Natural killer cell treated with Interleukin-12 subunit alpha and Interleukin-12 subunit beta and Interleukin-15 and Interleukin-18, amount 100 ng/mL, for 72 hours (primary cell): ENCODE data around the gene KRT20. TPM values are rescaled to one million over a fixed set of nuclear protein-coding genes. Genes with fewer than 3 reads are reported as not detected.

Source experiments
- ATAC-seq, 2 donors: fragments of 150-1000 bp; cut with Tn5 transposase in 1 of 2; sonication (Bioruptor Pico), chemical (Tn5 transposase) in 1 of 2; 2 replicates each; pipeline ENCODE4 v1.10.0; 2021
- DNase-seq: peaks from one replicate; pipeline ENCODE4 v3.0.0; 2022; ENCODE audit warnings: low spot score
- H3K27ac Mint-ChIP-seq, 2 donors: 1 replicate in 1 of 2; 2 replicates in 1 of 2; pipeline ENCODE4 v1.8.0; 2022; ENCODE audit warnings: mixed read lengths in 2 of 2, mild to moderate bottlenecking in 1 of 2, moderate library complexity in 1 of 2
- H3K27me3 Mint-ChIP-seq, 2 donors: 1 replicate in 1 of 2; 2 replicates in 1 of 2; pipeline ENCODE4 v1.8.0; 2022; ENCODE audit warnings: mixed read lengths in 2 of 2
- H3K36me3 Mint-ChIP-seq: one replicate; pipeline ENCODE4 v1.8.0; 2022; ENCODE audit warnings: mixed read lengths
- H3K4me1 Mint-ChIP-seq, 2 donors: 1 replicate in 1 of 2; 2 replicates in 1 of 2; pipeline ENCODE4 v1.8.0; 2022; ENCODE audit warnings: low read depth in 2 of 2, mixed read lengths in 2 of 2, mild to moderate bottlenecking in 1 of 2
- H3K4me3 Mint-ChIP-seq: one replicate; pipeline ENCODE4 v1.8.0; 2022; ENCODE audit warnings: mixed read lengths
- H3K9me3 Mint-ChIP-seq: 2 replicates; pipeline ENCODE4 v1.8.0; 2022; ENCODE audit warnings: mixed read lengths
- total RNA-seq, 2 donors: library from RNA; stranded (reverse); gene quantifications; one replicate each; pipeline ENCODE4 v1.2.3, GENCODE V29; 2022

Gene KRT20
- total RNA-seq, 2 donors from 2014 or later = not detected

DNA sequence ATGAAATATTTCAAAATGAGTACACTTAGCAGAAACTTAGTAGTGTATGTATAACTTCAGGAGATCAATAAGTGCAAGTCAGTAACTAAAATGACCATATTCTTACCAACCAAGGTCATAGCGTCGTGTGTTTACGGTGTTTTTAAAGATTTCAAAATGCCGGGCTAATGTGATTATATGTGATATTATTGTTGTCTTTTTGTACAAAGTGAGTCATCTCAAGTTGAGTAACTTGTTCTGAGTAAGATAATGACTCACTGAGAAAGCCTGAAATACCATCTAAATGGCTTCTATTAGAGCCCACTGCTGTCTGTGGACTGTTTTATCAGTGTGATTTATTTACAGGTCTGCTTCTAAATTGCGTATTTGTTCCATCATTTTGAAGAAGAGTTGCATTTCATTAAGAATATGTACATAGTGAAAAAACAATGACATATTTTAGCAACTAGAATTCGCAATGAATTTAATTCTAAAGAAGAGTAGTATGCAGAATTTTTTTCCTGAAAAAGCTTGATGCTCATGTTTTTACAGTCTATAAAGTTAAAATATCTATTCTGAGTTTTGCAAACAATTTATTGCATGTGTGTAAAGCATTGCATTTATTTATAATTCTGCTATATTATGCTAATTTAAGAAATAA lies 30.7 kb downstream of the KRT20 start:
- H3K4me3 Mint-ChIP-seq = no peak overlapping the region
- no peak for ATAC-seq
- peaks cover 31 to 44% of the 10 kb centered on the region in 2 donors for H3K27me3 Mint-ChIP-seq
- no peaks in the 10 kb centered on the region for H3K9me3 Mint-ChIP-seq
- H3K4me1 Mint-ChIP-seq = no peaks in the 10 kb centered on the region
- no peak overlapping the region for H3K27ac Mint-ChIP-seq
- H3K36me3 Mint-ChIP-seq = no peaks in the 10 kb centered on the region
- DNase-seq = no peak

DNA sequence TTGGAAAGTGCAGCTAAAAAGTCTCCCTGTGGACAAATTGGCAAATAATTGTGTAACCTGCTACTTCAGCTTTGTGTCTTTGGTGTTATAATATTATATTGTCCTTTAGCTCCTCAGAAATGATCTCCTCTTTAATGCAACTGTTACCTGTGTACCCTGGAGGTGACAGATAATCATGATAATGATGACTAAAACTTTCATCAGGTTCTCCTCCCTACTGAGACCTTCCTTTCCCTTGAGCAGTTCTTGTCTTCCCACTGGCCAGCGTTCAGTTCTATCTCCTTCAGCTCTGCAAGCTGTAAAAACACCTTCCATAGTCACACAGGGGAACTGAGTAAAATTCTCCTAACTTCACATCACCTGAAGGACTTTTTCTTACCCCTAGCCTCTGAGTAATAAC lies 32.7 kb downstream of the KRT20 start:
- no peak for ATAC-seq
- Mint-ChIP-seq H3K4me1 (no peaks in the 10 kb centered on the region), H3K27me3 (peaks cover 30 to 46% of the 10 kb centered on the region in 2 donors), H3K27ac (no peak overlapping the region), H3K9me3 (no peaks in the 10 kb centered on the region), H3K36me3 (no peaks in the 10 kb centered on the region), H3K4me3 (no peak overlapping the region)
- DNase-seq = no peak

DNA sequence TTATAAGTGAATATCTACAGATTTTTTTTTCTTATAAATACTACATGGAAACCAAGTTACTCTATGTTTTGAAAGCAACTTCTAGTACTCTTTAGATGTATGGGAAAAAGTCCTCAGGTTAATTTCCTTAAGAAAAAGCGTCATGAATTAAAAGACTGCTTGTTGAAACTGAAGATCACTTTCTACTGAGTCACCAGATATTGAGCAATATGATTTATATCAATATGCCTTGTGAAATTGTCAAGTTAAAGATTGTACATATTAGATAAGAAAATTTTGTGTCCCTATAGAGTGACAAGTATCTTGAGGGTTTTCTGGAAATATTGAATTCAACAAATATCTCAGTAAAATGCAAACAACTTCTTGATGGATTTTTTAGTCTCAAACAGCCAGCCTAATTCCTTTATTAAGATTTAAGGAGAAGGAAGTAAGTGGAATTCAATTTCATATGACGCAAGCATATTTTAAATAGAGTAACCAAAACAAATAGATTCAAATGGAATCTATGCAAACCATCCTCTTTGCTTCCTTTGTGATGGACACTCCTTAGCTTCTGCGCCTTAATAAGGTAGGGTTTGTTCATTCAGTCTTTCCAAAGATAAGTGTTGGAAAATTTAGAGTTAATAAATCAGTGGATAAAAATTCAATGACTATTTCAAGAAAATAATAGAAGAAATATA lies 34.6 kb downstream of the KRT20 start:
- ATAC-seq (no peak), DNase-seq (no peak)
- Mint-ChIP-seq H3K4me3 (no peak overlapping the region), H3K9me3 (no peaks in the 10 kb centered on the region), H3K36me3 (no peaks in the 10 kb centered on the region), H3K27me3 (peaks cover 38 to 54% of the 10 kb centered on the region in 2 donors), H3K4me1 (no peaks in the 10 kb centered on the region), H3K27ac (no peak overlapping the region)

- H3K36me3 Mint-ChIP-seq = no peaks in the 10 kb centered on the region
- H3K27me3 Mint-ChIP-seq = peaks cover 44 to 61% of the 10 kb centered on the region in 2 donors
- no peak for ATAC-seq
- H3K4me1 Mint-ChIP-seq = no peaks in the 10 kb centered on the region
- H3K4me3 Mint-ChIP-seq = no peak overlapping the region
- no peaks in the 10 kb centered on the region for H3K9me3 Mint-ChIP-seq
- H3K27ac Mint-ChIP-seq = no peak overlapping the region
- DNase-seq = no peak
Observed at GRCh38 chr17:40849723-40850122, 35.3 kb downstream of the KRT20 start.

DNA sequence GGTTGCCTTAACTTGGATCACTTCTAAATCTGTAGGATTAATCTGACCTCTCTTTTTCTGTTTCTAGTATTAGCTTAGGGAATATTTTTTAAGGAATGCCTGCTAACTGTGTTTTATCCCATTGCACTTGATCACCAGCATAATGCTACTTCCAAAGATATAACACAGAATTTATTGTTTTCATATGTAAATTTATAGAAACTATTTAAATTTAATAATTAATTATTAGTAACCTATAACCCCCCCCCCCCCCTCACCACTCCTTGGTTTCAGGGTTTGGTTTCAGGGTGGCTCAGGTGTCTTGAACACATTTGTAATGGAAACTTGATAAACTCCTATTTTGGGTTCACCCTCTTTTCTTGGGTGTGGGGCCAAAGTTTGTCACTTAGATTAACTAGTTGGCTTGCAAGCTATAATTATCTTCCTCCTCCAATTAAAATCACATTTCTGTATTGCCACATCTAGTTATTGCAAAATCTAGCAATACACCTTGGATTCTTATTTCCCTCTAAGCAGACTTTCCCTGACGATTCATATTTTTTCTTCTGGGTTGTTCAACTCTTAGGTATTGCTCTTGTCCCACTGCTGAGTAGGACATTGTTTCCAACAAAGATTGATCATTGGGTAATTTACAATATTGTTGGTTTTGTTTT lies 36.3 kb downstream of the KRT20 start:
- Mint-ChIP-seq H3K9me3 (no peaks in the 10 kb centered on the region), H3K36me3 (no peaks in the 10 kb centered on the region), H3K4me1 (no peaks in the 10 kb centered on the region), H3K4me3 (no peak overlapping the region), H3K27me3 (peaks cover 46 to 62% of the 10 kb centered on the region in 2 donors), H3K27ac (no peak overlapping the region)
- ATAC-seq (no peak), DNase-seq (no peak)

- DNase-seq (no peak), ATAC-seq (no peak)
- Mint-ChIP-seq H3K9me3 (no peaks in the 10 kb centered on the region), H3K4me1 (no peaks in the 10 kb centered on the region), H3K27me3 (peaks cover 45 to 49% of the 10 kb centered on the region in 2 donors), H3K4me3 (no peak overlapping the region), H3K36me3 (no peaks in the 10 kb centered on the region), H3K27ac (no peak overlapping the region)
Observed at GRCh38 chr17:40846515-40847144, 38.4 kb downstream of the KRT20 start.

- H3K4me3 Mint-ChIP-seq = no peak overlapping the region
- no peaks in the 10 kb centered on the region for H3K36me3 Mint-ChIP-seq
- no peaks in the 10 kb centered on the region for H3K4me1 Mint-ChIP-seq
- DNase-seq (no peak), ATAC-seq (no peak)
- H3K9me3 Mint-ChIP-seq = no peaks in the 10 kb centered on the region
- peaks cover 36 to 51% of the 10 kb centered on the region in 2 donors for H3K27me3 Mint-ChIP-seq
- H3K27ac Mint-ChIP-seq = no peak overlapping the region
Observed at GRCh38 chr17:40844671-40845107, 40.4 kb downstream of the KRT20 start.

DNA sequence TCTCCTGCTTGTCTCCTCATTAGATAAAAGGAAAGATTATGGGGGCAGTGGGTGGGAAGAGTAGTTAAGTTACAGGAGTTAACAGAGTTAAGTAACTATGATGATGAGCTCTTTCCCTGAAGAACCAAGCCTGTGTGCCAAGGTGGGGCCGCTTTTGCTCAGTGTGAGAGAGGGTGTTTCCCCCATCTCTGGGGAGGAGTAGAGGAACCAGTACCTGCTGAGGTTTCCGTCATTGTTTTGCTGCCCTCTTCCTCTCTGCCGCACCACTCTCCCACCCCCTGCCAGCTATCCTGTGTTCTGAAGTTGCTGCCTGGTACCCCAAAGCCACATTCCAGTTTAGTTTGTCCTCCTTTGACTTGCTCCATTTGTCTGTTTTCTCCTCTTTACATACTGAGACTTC lies 41.8 kb downstream of the KRT20 start:
- Mint-ChIP-seq H3K36me3 (no peaks in the 10 kb centered on the region), H3K27me3 (peaks cover 42 to 48% of the 10 kb centered on the region in 2 donors), H3K4me3 (no peak overlapping the region), H3K4me1 (no peaks in the 10 kb centered on the region), H3K27ac (no peak overlapping the region), H3K9me3 (no peaks in the 10 kb centered on the region)
- no peak for ATAC-seq
- DNase-seq = no peak

DNA sequence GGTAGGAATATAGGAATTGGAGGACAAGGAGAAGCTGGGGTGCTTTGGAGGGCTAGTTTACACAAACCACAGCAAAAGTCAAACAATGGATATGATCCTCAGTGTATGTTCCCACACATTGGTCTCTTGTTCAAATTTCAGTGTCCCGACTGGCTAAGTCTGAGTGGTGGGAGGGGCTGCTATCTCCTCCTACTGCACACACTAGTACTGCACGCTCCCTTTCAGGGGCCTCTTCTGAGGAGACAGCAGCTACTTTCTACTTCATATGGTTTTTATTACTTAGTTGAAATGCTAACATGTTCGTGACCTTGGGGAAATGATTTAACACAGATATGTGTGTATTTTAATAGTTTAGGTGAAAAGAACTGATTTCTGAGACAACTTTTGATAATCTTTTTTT lies 43.8 kb downstream of the KRT20 start:
- no peak for ATAC-seq
- Mint-ChIP-seq H3K4me1 (no peaks in the 10 kb centered on the region), H3K27ac (no peak overlapping the region), H3K27me3 (peaks cover 39 to 43% of the 10 kb centered on the region in 2 donors), H3K9me3 (no peaks in the 10 kb centered on the region), H3K36me3 (no peaks in the 10 kb centered on the region), H3K4me3 (no peak overlapping the region)
- DNase-seq = no peak

DNA sequence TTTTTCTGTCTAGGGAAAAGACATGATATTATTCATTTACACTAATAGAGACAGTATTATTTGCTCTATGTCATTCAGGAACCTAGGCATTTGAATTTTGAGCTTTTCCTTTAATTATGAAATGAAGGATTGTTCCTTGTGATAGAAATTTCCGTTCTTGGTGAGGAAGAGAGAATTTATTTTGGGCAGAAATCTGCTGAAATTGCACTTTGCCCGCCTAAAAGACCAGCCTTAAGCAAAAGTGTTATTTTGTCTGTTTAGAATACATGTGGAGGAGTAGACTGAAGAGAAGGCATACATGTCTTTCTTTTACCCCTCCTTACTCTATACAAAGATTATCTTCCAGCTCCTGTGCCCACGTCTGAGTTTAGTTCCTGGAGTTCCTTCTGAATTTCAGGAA lies 45.8 kb downstream of the KRT20 start:
- Mint-ChIP-seq H3K36me3 (peaks cover 4% of the 10 kb centered on the region), H3K27ac (no peak overlapping the region), H3K4me3 (no peak overlapping the region), H3K4me1 (no peaks in the 10 kb centered on the region), H3K9me3 (no peaks in the 10 kb centered on the region), H3K27me3 (peaks cover 19 to 25% of the 10 kb centered on the region in 2 donors)
- ATAC-seq (no peak), DNase-seq (no peak)

DNA sequence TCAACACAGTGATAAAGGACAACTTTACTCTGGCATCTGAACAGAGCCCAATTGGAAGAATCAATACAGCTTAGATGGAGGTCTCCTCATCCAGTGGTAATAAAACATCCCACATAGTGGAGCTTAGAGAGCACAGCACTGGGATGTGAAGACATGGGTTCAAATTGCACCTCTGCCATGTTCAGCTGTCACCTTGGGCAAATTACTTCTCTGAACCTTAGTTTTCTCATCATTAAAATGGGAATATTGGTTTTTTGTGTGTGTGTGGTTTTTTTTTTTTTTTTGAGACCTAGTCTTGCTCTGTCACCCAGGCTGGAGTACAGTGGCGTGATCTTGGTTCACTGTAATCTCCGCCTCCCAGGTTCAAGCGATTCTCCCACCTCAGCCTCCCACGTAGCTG lies 49.0 kb downstream of the KRT20 start:
- H3K36me3 Mint-ChIP-seq = peaks cover 4% of the 10 kb centered on the region
- no peaks in the 10 kb centered on the region for H3K4me1 Mint-ChIP-seq
- H3K9me3 Mint-ChIP-seq = no peaks in the 10 kb centered on the region
- ATAC-seq (no peak), DNase-seq (no peak)
- peaks cover 7 to 16% of the 10 kb centered on the region in 2 donors for H3K27me3 Mint-ChIP-seq
- no peak overlapping the region for H3K27ac Mint-ChIP-seq
- no peak overlapping the region for H3K4me3 Mint-ChIP-seq

DNA sequence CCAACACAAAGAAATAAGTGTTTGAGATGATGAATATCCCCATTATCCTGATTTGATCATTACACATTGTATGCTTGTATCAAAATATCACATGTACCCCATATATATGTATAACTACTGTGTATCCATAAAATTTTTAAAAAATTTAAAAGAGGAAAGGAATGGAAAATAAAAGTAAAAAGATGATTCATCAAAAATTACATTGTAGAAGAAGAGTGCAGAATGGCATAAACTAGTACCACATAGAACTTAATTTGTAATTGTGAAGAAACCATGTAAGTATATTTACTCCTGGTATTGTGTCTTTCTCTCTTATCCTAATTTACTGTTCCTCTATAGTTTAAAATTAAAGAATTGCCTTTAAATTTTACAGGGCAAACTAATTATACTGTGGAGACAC lies 51.2 kb downstream of the KRT20 start:
- H3K27ac Mint-ChIP-seq = no peak overlapping the region
- H3K4me1 Mint-ChIP-seq = no peaks in the 10 kb centered on the region
- ATAC-seq = no peak
- peaks cover 4% of the 10 kb centered on the region for H3K36me3 Mint-ChIP-seq
- DNase-seq = no peak
- no peak overlapping the region for H3K4me3 Mint-ChIP-seq
- peaks cover 4 to 6% of the 10 kb centered on the region in 2 donors for H3K27me3 Mint-ChIP-seq
- no peaks in the 10 kb centered on the region for H3K9me3 Mint-ChIP-seq

DNA sequence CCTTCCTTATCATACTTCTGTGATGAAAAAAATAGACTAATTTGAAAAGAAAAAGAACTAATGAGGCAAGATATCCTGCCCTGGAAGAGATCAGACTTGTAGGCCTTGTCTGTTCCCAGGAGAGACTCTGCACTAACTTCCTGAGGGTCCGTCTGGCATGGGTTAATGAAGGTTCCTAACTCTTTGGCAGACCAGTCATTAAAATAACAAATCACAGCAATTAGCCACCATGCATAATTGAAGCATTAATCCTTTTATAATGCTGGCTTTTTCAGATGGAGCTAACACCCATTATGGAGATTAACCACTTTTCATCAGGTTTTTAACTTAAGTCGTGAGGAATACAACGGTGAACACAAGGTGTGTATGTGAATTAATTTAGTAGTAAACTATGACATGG lies 52.2 kb downstream of the KRT20 start:
- H3K27me3 Mint-ChIP-seq = peaks cover 4% of the 10 kb centered on the region in 2 donors
- ATAC-seq = no peak
- no peak overlapping the region for H3K4me3 Mint-ChIP-seq
- H3K9me3 Mint-ChIP-seq = no peaks in the 10 kb centered on the region
- peaks cover 0 to 3% of the 10 kb centered on the region in 2 donors for H3K4me1 Mint-ChIP-seq
- peaks cover 4% of the 10 kb centered on the region for H3K36me3 Mint-ChIP-seq
- DNase-seq = no peak
- H3K27ac Mint-ChIP-seq = no peak overlapping the region
